GM12878 (cell line): ENCODE measurements around the gene SCRN2. TPM values are rescaled to one million over a fixed set of nuclear protein-coding genes. Genes with fewer than 3 reads are reported as not detected.

ENCODE experiments used
- CREB1 ChIP-seq: IDR thresholded peaks from 2 replicates; pipeline ENCODE4 v1.6.1; 2012; ENCODE audit warnings: low read depth, mild to moderate bottlenecking, inconsistent platforms
- E4F1 ChIP-seq: fragments of 450-650 bp; IDR thresholded peaks from 2 replicates; pipeline ENCODE4 v1.6.1; 2018; ENCODE audit warnings: borderline replicate concordance, mild to moderate bottlenecking; ENCODE audit not compliant: partially characterized antibody
- ELK1 ChIP-seq: IDR thresholded peaks from 2 replicates; pipeline ENCODE4 v1.6.1; 2012; ENCODE audit warnings: low read depth, low read length, improper control_type of control experiment
- HDAC6 ChIP-seq: fragments of 200-600 bp; sonication (generic); IDR thresholded peaks from one replicate; pipeline ENCODE4 v1.8.0; 2017; ENCODE audit warnings: antibody characterized with exemption; ENCODE audit not compliant: unreplicated experiment
- IKZF1 ChIP-seq: fragments of 450-650 bp; conservative IDR thresholded peaks from 2 replicates; pipeline ENCODE4 v1.6.1; 2017; ENCODE audit warnings: antibody characterized with exemption, mild to moderate bottlenecking
- JUND ChIP-seq: IDR thresholded peaks from 2 replicates; pipeline ENCODE4 v1.6.1; 2012; ENCODE audit warnings: low read depth, mild to moderate bottlenecking, low read length, improper control_type of control experiment, moderate library complexity
- NFXL1 ChIP-seq: fragments of 450-650 bp; IDR thresholded peaks from 2 replicates; pipeline ENCODE4 v1.6.1; 2017; ENCODE audit warnings: antibody characterized with exemption, mild to moderate bottlenecking, borderline replicate concordance
- NR2C2 ChIP-seq: IDR thresholded peaks from 2 replicates; pipeline ENCODE4 v1.6.1; 2011; ENCODE audit warnings: borderline replicate concordance, low read depth; ENCODE audit not compliant: control insufficient read depth, insufficient read length
- NR2F1 ChIP-seq: fragments of 450-650 bp; conservative IDR thresholded peaks from 2 replicates; pipeline ENCODE4 v1.6.1; 2017; ENCODE audit warnings: mild to moderate bottlenecking
- PKNOX1 ChIP-seq: fragments of 450-650 bp; IDR thresholded peaks from 2 replicates; pipeline ENCODE4 v1.6.1; 2016; ENCODE audit warnings: mild to moderate bottlenecking
- POLR2AphosphoS2 ChIP-seq: IDR thresholded peaks from 2 replicates; pipeline ENCODE4 v1.6.1; 2011; ENCODE audit warnings: low read depth, mild to moderate bottlenecking, low read length, improper control_type of control experiment, moderate library complexity
- RB1 ChIP-seq: fragments of 450-650 bp; formaldehyde crosslinking; IDR thresholded peaks from 2 replicates; pipeline ENCODE4 v1.6.1; 2017; ENCODE audit warnings: mild to moderate bottlenecking, borderline replicate concordance
- RCOR1 ChIP-seq: conservative IDR thresholded peaks from 2 replicates; pipeline ENCODE4 v1.6.1; 2012; ENCODE audit warnings: low read depth, low read length, improper control_type of control experiment
- RUNX3 ChIP-seq: IDR thresholded peaks from 2 replicates; pipeline ENCODE4 v1.6.1; 2012; ENCODE audit warnings: low read length, inconsistent platforms
- SKIL ChIP-seq: fragments of 450-650 bp; IDR thresholded peaks from 2 replicates; pipeline ENCODE4 v1.6.1; 2017; ENCODE audit warnings: mild to moderate bottlenecking, low read depth, inconsistent platforms; ENCODE audit not compliant: poor library complexity, severe bottlenecking
- TAF1 ChIP-seq: IDR thresholded peaks from 2 replicates; pipeline ENCODE4 v1.6.1; 2011; ENCODE audit warnings: mild to moderate bottlenecking, low read depth, low read length, borderline replicate concordance
- TARDBP ChIP-seq: IDR thresholded peaks from 2 replicates; pipeline ENCODE4 v1.6.1; 2016; ENCODE audit warnings: borderline replicate concordance
- YY1 ChIP-seq: IDR thresholded peaks from 2 replicates; pipeline ENCODE4 v1.6.1; 2011; ENCODE audit warnings: low read depth, mild to moderate bottlenecking, low read length
- ZBTB33 ChIP-seq: fragments of 450-650 bp; IDR thresholded peaks from 2 replicates; pipeline ENCODE4 v1.6.1; 2017; ENCODE audit warnings: mild to moderate bottlenecking
- ZNF274 ChIP-seq: IDR thresholded peaks from one replicate; pipeline ENCODE4 v1.8.0; 2011; ENCODE audit not compliant: insufficient read length, insufficient read depth
- ZSCAN29 ChIP-seq: fragments of 450-650 bp; IDR thresholded peaks from 2 replicates; pipeline ENCODE4 v1.6.1; 2017; ENCODE audit warnings: mild to moderate bottlenecking, moderate library complexity
- polyA plus RNA-seq, 11 experiments: library from polyadenylated mRNA; depleted of rRNA in 4 of 11; unstranded in 6 of 11; stranded (reverse) in 5 of 11; fragments of >200 nt; fragmentation: Nextera tagmentation in 4 of 11; fragmentation: Illumina TruSeq in 1 of 11; extraction: Ambion mirVana in 4 of 11; extraction: Trizol in 1 of 11; gene quantifications; 1 replicate in 1 of 11; 2 replicates in 10 of 11; pipeline versions ENCODE4 v1.2.1 to v1.2.3, GENCODE V29; 2011 to 2016; ENCODE audit warnings: inconsistent platforms in 2 of 11, missing spikeins in 2 of 11, low read depth in 1 of 11
- total RNA-seq, 4 experiments: library from RNA; depleted of rRNA in 3 of 4; stranded (reverse); fragments of >200 nt in 3 of 4; fragmentation: Illumina TruSeq in 1 of 4; extraction: Trizol in 1 of 4; gene quantifications; 2 replicates each; pipeline versions ENCODE4 v1.2.1 to v1.2.3, GENCODE V29; 2013 to 2021

SCRN2 gene
- total and polyA plus RNA-seq, 10 of the 15 experiments (the other 5 are each of a cell fraction or from before 2014, with no cell fraction given), result 0.34 to 33.3 (median 20.1) TPM

GRCh38 chr17:47821424-47822391, 19.4 kb downstream of the SCRN2 start, which contains the start of gene OSBPL7 (continued):
- TF ChIP-seq PKNOX1 (no peak), NR2F1 (no peak), ZBTB33 (no peak), SKIL (no peak), RCOR1 (0 out of 2 replicates have a peak, but pooled peaks have one; percentile 20), RB1 (0 out of 2 replicates have a peak, but pooled peaks have one; percentile 30), E4F1 (no peak), NR2C2 (no peak), YY1 (0 out of 2 replicates have a peak, but pooled peaks have one; percentile 36), IKZF1 (peak; percentile 49; the same call in 1 of the 2 replicates), JUND (no peak), TAF1 (no peak), ZNF274 (no peak), POLR2AphosphoS2 (peak; percentile 84; the same call in 1 of the 2 replicates), ZSCAN29 (no peak), ELK1 (peak; percentile 53; the same call in 1 of the 2 replicates), NFXL1 (no peak), TARDBP (no peak), CREB1 (no peak), RUNX3 (peak; percentile 7; the same call in 1 of the 2 replicates), HDAC6 (no peak)
